Measurements from ENCODE around the gene COL5A2.

Gene COL5A2

GRCh38 chr2:189102735-189103134 lies 76.8 kb downstream of the COL5A2 start:
- Histone ChIP-seq H3K4me2 (ENCODE audit: insufficient read depth, low read length) (no peak overlapping the region), H3K9me3 (ENCODE audit: insufficient read depth, low read length, severe bottlenecking) (no peaks in the 10 kb centered on the region), H3K4me1 (ENCODE audit: insufficient read depth, low read length) (no peaks in the 10 kb centered on the region), H3K36me3 (ENCODE audit: insufficient read depth, low read length) (no peaks in the 10 kb centered on the region), H3K27me3 (ENCODE audit: insufficient read depth, low read length, poor library complexity) (no peaks in the 10 kb centered on the region), H2AFZ (ENCODE audit: low read depth, low read length) (no peak overlapping the region), H4K20me1 (ENCODE audit: insufficient read depth, low read length) (no peaks in the 10 kb centered on the region), H3K79me2 (ENCODE audit: insufficient read depth, low read length) (no peaks in the 10 kb centered on the region), H3K9ac (ENCODE audit: low read depth, low read length) (no peak overlapping the region), H3K27ac (ENCODE audit: low read length) (no peak overlapping the region), H3K4me3 (ENCODE audit: low read depth in 1 of 2, low read length in 2 of 2) (no peak overlapping the region)
- no peak for ATAC-seq (ENCODE audit: insufficient read depth, low read depth)
- no peak for DNase-seq
- TF ChIP-seq EZH2 (IDR thresholded peaks at IDR 0.05; ENCODE audit: borderline replicate concordance, low read depth, low read length, severe bottlenecking) (no peak), CTCF (IDR thresholded peaks at IDR 0.05; ENCODE audit: borderline replicate concordance, extremely low read depth, low read length, poor library complexity, severe bottlenecking) (no peak)

- TF ChIP-seq CTCF (IDR thresholded peaks at IDR 0.05; ENCODE audit: borderline replicate concordance, extremely low read depth, low read length, poor library complexity, severe bottlenecking) (no peak), EZH2 (IDR thresholded peaks at IDR 0.05; ENCODE audit: borderline replicate concordance, low read depth, low read length, severe bottlenecking) (no peak)
- H3K4me2 ChIP-seq (ENCODE audit: insufficient read depth, low read length): no peak overlapping the region
- no peak overlapping the region for H3K27ac ChIP-seq (ENCODE audit: low read length)
- no peaks in the 10 kb centered on the region for H3K27me3 ChIP-seq (ENCODE audit: insufficient read depth, low read length, poor library complexity)
- no peak overlapping the region for H2AFZ ChIP-seq (ENCODE audit: low read depth, low read length)
- H3K79me2 ChIP-seq (ENCODE audit: insufficient read depth, low read length): no peaks in the 10 kb centered on the region
- H3K9me3 ChIP-seq (ENCODE audit: insufficient read depth, low read length, severe bottlenecking): no peaks in the 10 kb centered on the region
- ATAC-seq (ENCODE audit: insufficient read depth, low read depth): no peak
- H3K4me1 ChIP-seq (ENCODE audit: insufficient read depth, low read length): no peaks in the 10 kb centered on the region
- H3K4me3 ChIP-seq (ENCODE audit: low read depth in 1 of 2, low read length in 2 of 2): no peak overlapping the region
- no peaks in the 10 kb centered on the region for H3K36me3 ChIP-seq (ENCODE audit: insufficient read depth, low read length)
- H3K9ac ChIP-seq (ENCODE audit: low read depth, low read length): no peak overlapping the region
- no peak for DNase-seq
- H4K20me1 ChIP-seq (ENCODE audit: insufficient read depth, low read length): no peaks in the 10 kb centered on the region
Observed at GRCh38 chr2:189097934-189098333, 81.6 kb downstream of the COL5A2 start.

GRCh38 chr2:189096769-189097447 lies 82.7 kb downstream of the COL5A2 start:
- no peaks in the 10 kb centered on the region for H3K36me3 ChIP-seq (ENCODE audit: insufficient read depth, low read length)
- no peak for DNase-seq
- H2AFZ ChIP-seq (ENCODE audit: low read depth, low read length): no peak overlapping the region
- no peak overlapping the region for H3K27ac ChIP-seq (ENCODE audit: low read length)
- H3K4me1 ChIP-seq (ENCODE audit: insufficient read depth, low read length): no peaks in the 10 kb centered on the region
- no peak overlapping the region for H3K4me2 ChIP-seq (ENCODE audit: insufficient read depth, low read length)
- ATAC-seq (ENCODE audit: insufficient read depth, low read depth): no peak
- H4K20me1 ChIP-seq (ENCODE audit: insufficient read depth, low read length): no peaks in the 10 kb centered on the region
- H3K27me3 ChIP-seq (ENCODE audit: insufficient read depth, low read length, poor library complexity): no peaks in the 10 kb centered on the region
- no peak overlapping the region for H3K4me3 ChIP-seq (ENCODE audit: low read depth in 1 of 2, low read length in 2 of 2)
- no peaks in the 10 kb centered on the region for H3K9me3 ChIP-seq (ENCODE audit: insufficient read depth, low read length, severe bottlenecking)
- TF ChIP-seq CTCF (IDR thresholded peaks at IDR 0.05; ENCODE audit: borderline replicate concordance, extremely low read depth, low read length, poor library complexity, severe bottlenecking): no peak
- TF ChIP-seq EZH2 (IDR thresholded peaks at IDR 0.05; ENCODE audit: borderline replicate concordance, low read depth, low read length, severe bottlenecking): no peak
- no peak overlapping the region for H3K9ac ChIP-seq (ENCODE audit: low read depth, low read length)
- H3K79me2 ChIP-seq (ENCODE audit: insufficient read depth, low read length): no peaks in the 10 kb centered on the region

Data from DND-41 (cell line).